H1 (cell line): Measurements from ENCODE around the gene RASD2. TPM values are rescaled to one million over a fixed set of nuclear protein-coding genes. Genes with fewer than 3 reads are reported as not detected.

Experiments used
- CTCF ChIA-PET: fragments of 300-600 bp; sonication (Branson Sonifier 250); formaldehyde crosslinking; loops from one replicate; lab custom pipeline; 2021; ENCODE audit not compliant: partially characterized antibody; lab: Charles Lee
- POLR2A ChIA-PET: fragments of 300-600 bp; sonication (Branson Sonifier 250); formaldehyde crosslinking; loops from one replicate; lab custom pipeline; 2021; ENCODE audit warnings: inconsistent platforms; ENCODE audit not compliant: partially characterized antibody; lab: Charles Lee
- DNase-seq, 2 experiments: peaks; one replicate each; pipeline versions ENCODE4 v3.0.0 to v3.0.0-alpha.2; 2010 to 2022; ENCODE audit warnings: low spot score in 2 of 2, low read depth in 1 of 2, mixed read lengths in 1 of 2
- FAIRE-seq: peaks from 2 replicates; lab custom pipeline; 2011; peaks lifted over from hg19 to GRCh38; lab: Jason Lieb, UNC
- H2AFZ ChIP-seq: 2 replicates; pipeline ENCODE4 v1.8.1; 2012; ENCODE audit warnings: low read length, inconsistent platforms
- H2AK5ac ChIP-seq: 2 replicates; pipeline ENCODE4 v1.6.1; 2013; ENCODE audit warnings: low read depth, low read length
- H2BK120ac ChIP-seq: replicated peaks from 2 replicates; pipeline ENCODE3; 2013; ENCODE audit warnings: low read depth, low read length, inconsistent platforms
- H2BK12ac ChIP-seq: 2 replicates; pipeline ENCODE4 v1.6.1; 2013; ENCODE audit warnings: low read depth, low read length
- H2BK15ac ChIP-seq: 2 replicates; pipeline ENCODE4 v1.6.1; 2013; ENCODE audit warnings: low read length
- H2BK20ac ChIP-seq: 2 replicates; pipeline ENCODE4 v1.6.1; 2013; ENCODE audit warnings: low read length
- H2BK5ac ChIP-seq: 2 replicates; pipeline ENCODE4 v1.6.1; 2013; ENCODE audit warnings: low read depth, low read length
- H3K14ac ChIP-seq: 2 replicates; pipeline ENCODE4 v1.6.1; 2013; ENCODE audit warnings: inconsistent platforms; ENCODE audit not compliant: insufficient read length
- H3K18ac ChIP-seq: 2 replicates; pipeline ENCODE4 v1.6.1; 2013; ENCODE audit warnings: low read length; ENCODE audit errors: extremely low read depth
- H3K23ac ChIP-seq: 2 replicates; pipeline ENCODE4 v1.6.1; 2013; ENCODE audit warnings: inconsistent platforms; ENCODE audit not compliant: insufficient read length
- H3K23me2 ChIP-seq: 2 replicates; pipeline ENCODE4 v1.6.1; 2013; ENCODE audit warnings: low read depth, low read length
- H3K27ac ChIP-seq: 2 replicates; pipeline ENCODE4 v1.6.1; 2011; ENCODE audit warnings: low read depth, low read length, inconsistent platforms
- H3K27me3 ChIP-seq, 4 experiments: replicated peaks in 1 of 4; 1 replicate in 1 of 4; 2 replicates in 3 of 4; pipeline versions ENCODE4 v1.6.1 to v1.8.1; 2011 to 2013; ENCODE audit warnings: low read length in 3 of 4, mild to moderate bottlenecking in 3 of 4, inconsistent platforms in 2 of 4, mixed read lengths in 2 of 4, moderate library complexity in 1 of 4; ENCODE audit not compliant: control insufficient read depth in 3 of 4, insufficient read depth in 3 of 4; ENCODE audit errors: extremely low read depth in 1 of 4
- H3K36me3 ChIP-seq, 4 experiments: 2 replicates each; pipeline versions ENCODE4 v1.6.1 to v1.8.1; 2011 to 2013; ENCODE audit warnings: mild to moderate bottlenecking in 4 of 4, low read length in 3 of 4, moderate library complexity in 2 of 4, control low read depth in 1 of 4, inconsistent platforms in 1 of 4; ENCODE audit not compliant: insufficient read depth in 4 of 4, control insufficient read depth in 2 of 4
- H3K4ac ChIP-seq: replicated peaks from 2 replicates; pipeline ENCODE3; 2013; ENCODE audit warnings: low read length, low read depth, mixed read lengths, inconsistent platforms; ENCODE audit not compliant: insufficient read length
- H3K4me1 ChIP-seq, 4 experiments: replicated peaks in 1 of 4; 1 replicate in 1 of 4; 2 replicates in 3 of 4; pipeline versions ENCODE4 v1.6.1 to v1.8.1; 2011 to 2013; ENCODE audit warnings: low read length in 3 of 4, inconsistent platforms in 2 of 4, mixed read lengths in 1 of 4; ENCODE audit not compliant: insufficient read depth in 4 of 4, control insufficient read depth in 3 of 4
- H3K4me2 ChIP-seq, 2 experiments: 2 replicates each; pipeline versions ENCODE4 v1.6.1 to v1.8.1; 2011 to 2013; ENCODE audit warnings: low read depth in 2 of 2, low read length in 2 of 2, control low read depth in 1 of 2, inconsistent platforms in 1 of 2, mild to moderate bottlenecking in 1 of 2; ENCODE audit not compliant: insufficient read depth in 1 of 2
- H3K4me3 ChIP-seq, 4 experiments: fragments of 200-600, 300-600 bp in 1 of 4; sonication (generic), shearing (Covaris generic), sonication (Bioruptor Twin) in 1 of 4; 2 replicates each; pipeline versions ENCODE4 v1.5.1 to v1.8.1; 2011 to 2016; ENCODE audit warnings: low read length in 4 of 4, low read depth in 3 of 4, control low read depth in 2 of 4, inconsistent platforms in 2 of 4, mild to moderate bottlenecking in 2 of 4, mixed read lengths in 1 of 4, moderate library complexity in 1 of 4; ENCODE audit not compliant: insufficient read depth in 2 of 4; ENCODE audit errors: extremely low read depth in 1 of 4
- H3K56ac ChIP-seq: replicated peaks from 2 replicates; pipeline ENCODE3; 2013; ENCODE audit warnings: low read depth, mild to moderate bottlenecking, mixed read lengths, low read length, inconsistent platforms; ENCODE audit not compliant: insufficient read length
- H3K79me1 ChIP-seq: 2 replicates; pipeline ENCODE4 v1.6.1; 2013; ENCODE audit warnings: low read depth, low read length, control low read depth
- H3K79me2 ChIP-seq, 2 experiments: 2 replicates each; pipeline versions ENCODE4 v1.6.1 to v1.8.1; 2012 to 2013; ENCODE audit warnings: low read length in 2 of 2, mild to moderate bottlenecking in 2 of 2, inconsistent platforms in 1 of 2; ENCODE audit not compliant: insufficient read depth in 2 of 2, control insufficient read depth in 1 of 2
- H3K9ac ChIP-seq, 4 experiments: replicated peaks in 1 of 4; 1 replicate in 1 of 4; 2 replicates in 3 of 4; pipeline versions ENCODE4 v1.6.1 to v1.8.1; 2011 to 2013; ENCODE audit warnings: low read depth in 3 of 4, low read length in 3 of 4, control low read depth in 2 of 4, mild to moderate bottlenecking in 2 of 4, moderate library complexity in 2 of 4, inconsistent platforms in 1 of 4; ENCODE audit errors: extremely low read depth in 1 of 4
- H3K9me3 ChIP-seq, 2 experiments: 2 replicates each; pipeline versions ENCODE4 v1.6.1 to v1.8.1; 2012 to 2013; ENCODE audit warnings: mild to moderate bottlenecking in 2 of 2, moderate library complexity in 2 of 2, control low read depth in 1 of 2, inconsistent platforms in 1 of 2, low read depth in 1 of 2, low read length in 1 of 2, mixed read lengths in 1 of 2; ENCODE audit not compliant: insufficient read depth in 2 of 2
- H4K20me1 ChIP-seq, 2 experiments: replicated peaks in 1 of 2; 2 replicates each; pipeline versions ENCODE3 to v1.8.1; 2011 to 2013; ENCODE audit warnings: inconsistent platforms in 2 of 2, low read length in 2 of 2, mild to moderate bottlenecking in 1 of 2; ENCODE audit not compliant: insufficient read depth in 2 of 2, control insufficient read depth in 1 of 2
- H4K5ac ChIP-seq: 2 replicates; pipeline ENCODE4 v1.6.1; 2013; ENCODE audit warnings: low read length, low read depth, mixed read lengths, inconsistent platforms; ENCODE audit not compliant: insufficient read length
- H4K8ac ChIP-seq: 2 replicates; pipeline ENCODE4 v1.8.0; 2013; ENCODE audit warnings: mild to moderate bottlenecking, moderate library complexity, low read length, inconsistent platforms; ENCODE audit not compliant: insufficient read depth; ENCODE audit errors: extremely low read depth
- H4K91ac ChIP-seq: replicated peaks from 2 replicates; pipeline ENCODE3; 2013; ENCODE audit warnings: low read length, mixed read lengths, inconsistent platforms; ENCODE audit not compliant: insufficient read length
- POU5F1 ChIP-seq: IDR thresholded peaks from 2 replicates; pipeline ENCODE4 v1.6.1; 2011; ENCODE audit warnings: low read depth, mild to moderate bottlenecking, low read length, moderate library complexity
- RNF2 ChIP-seq: fragments of 200-900, 300-1000 bp; sonication (generic); IDR thresholded peaks from 2 replicates; pipeline ENCODE4 v1.7.1; 2016; ENCODE audit warnings: borderline replicate concordance, low read depth, mild to moderate bottlenecking, antibody characterized with exemption, low read length; ENCODE audit not compliant: poor library complexity, severe bottlenecking; ENCODE audit errors: missing control alignments
- SIN3A ChIP-seq, 2 experiments: IDR thresholded peaks in 1 of 2; conservative IDR thresholded peaks in 1 of 2; 2 replicates each; pipeline ENCODE4 v1.6.1; 2011 to 2012; ENCODE audit warnings: low read length in 2 of 2, improper control_type of control experiment in 1 of 2, low read depth in 1 of 2, mild to moderate bottlenecking in 1 of 2
- SRF ChIP-seq: IDR thresholded peaks from 2 replicates; pipeline ENCODE4 v1.6.1; 2011; ENCODE audit warnings: mild to moderate bottlenecking, low read depth, low read length, moderate library complexity
- SUZ12 ChIP-seq: fragments of 200-600 bp; sonication (generic); IDR thresholded peaks from 2 replicates; pipeline ENCODE4 v1.6.1; 2012; ENCODE audit warnings: mild to moderate bottlenecking, inconsistent platforms, low read length, moderate library complexity, mixed read lengths
- WGBS, 2 experiments: shearing (Covaris generic) in 1 of 2; methylation state at CpG; one replicate each; pipeline versions ENCODE4 v1.1.6 to v1.1.7; 2013 to 2015; ENCODE audit warnings: low lambda C conversion rate in 2 of 2, mixed read lengths in 2 of 2, inconsistent platforms in 1 of 2, low coverage in 1 of 2, missing lambda C conversion rate in 1 of 2; ENCODE audit not compliant: insufficient replicate concordance in 2 of 2, insufficient coverage in 1 of 2, insufficient read length in 1 of 2; ENCODE audit errors: extremely low coverage in 1 of 2, missing lambda C conversion rate in 1 of 2; 5-methylcytosine and 5-hydroxymethylcytosine counted together
- polyA plus RNA-seq, 7 experiments: library from polyadenylated mRNA; depleted of rRNA in 3 of 7; stranded (reverse) in 5 of 7; unstranded in 2 of 7; fragments of >200 nt in 5 of 7; fragments of 200-250 nt in 2 of 7; gene quantifications; 1 replicate in 5 of 7; 2 replicates in 1 of 7; 4 replicates in 1 of 7; pipeline versions ENCODE4 v1.2.1 to v1.2.3, GENCODE V29; 2011 to 2013; ENCODE audit warnings: missing spikeins in 2 of 7, mixed read lengths in 2 of 7
- total RNA-seq: library from RNA; stranded (reverse); fragmentation: NEBNext Ultra II Directional; extraction: Animal tissue kit (Norgen Biotek cat#: 25700); gene quantifications from 2 replicates; pipeline ENCODE4 v1.2.1, GENCODE V29; 2021

Gene RASD2
- total and polyA plus RNA-seq, 2 of the 8 experiments (the other 6 are each of a cell fraction or from before 2014, with no cell fraction given) = 1.9 to 5.1 TPM

DNA sequence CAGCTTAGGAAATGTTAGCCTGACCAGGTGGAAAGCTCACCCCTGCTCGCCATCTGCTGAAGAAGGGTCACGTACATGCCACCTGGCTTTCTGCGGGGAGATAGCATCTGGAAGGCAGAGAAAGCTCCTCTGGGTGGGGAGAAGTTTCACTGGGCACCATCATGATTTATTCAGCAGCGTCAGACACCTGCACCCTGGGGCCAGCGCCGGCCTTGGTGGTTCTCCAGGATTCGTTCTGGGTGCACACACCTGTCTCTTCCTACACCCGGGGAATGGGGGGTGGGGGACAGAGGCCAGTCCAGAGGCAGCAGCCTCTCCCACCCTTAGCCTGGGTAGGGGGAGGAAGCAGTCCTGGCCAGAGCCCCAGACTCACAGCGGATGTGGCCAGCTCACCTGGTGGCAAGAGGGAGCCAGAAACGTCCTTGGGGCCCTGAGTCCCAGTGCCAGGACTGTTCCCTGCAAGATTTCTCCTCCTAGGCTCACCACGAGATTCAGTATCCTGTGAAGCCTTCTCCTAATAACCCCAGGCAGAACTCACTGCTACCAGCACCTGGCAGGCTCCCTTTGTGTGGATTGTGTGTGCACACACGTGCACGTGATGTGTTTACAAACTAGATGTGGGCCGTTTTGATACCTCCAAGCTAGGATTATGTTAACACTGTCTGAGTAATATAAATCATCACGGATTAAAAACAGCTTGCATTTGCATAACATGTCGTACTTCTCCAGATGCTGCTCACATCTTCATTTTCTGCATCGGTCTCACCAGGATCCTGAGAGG lies 17.3 kb upstream of the RASD2 start:
- H2BK120ac ChIP-seq = no peak overlapping the region
- FAIRE-seq (no peak), DNase-seq (no peak)
- H3K18ac ChIP-seq = no peak overlapping the region
- no peaks in the 10 kb centered on the region for H3K79me1 ChIP-seq
- no peaks in the 10 kb centered on the region for H3K9me3 ChIP-seq
- H3K79me2 ChIP-seq = no peaks in the 10 kb centered on the region
- no peak overlapping the region for H3K27ac ChIP-seq
- no peak overlapping the region for H2BK12ac ChIP-seq
- no peak overlapping the region for H2AFZ ChIP-seq
- no peak overlapping the region for H4K8ac ChIP-seq
- no peak overlapping the region for H4K91ac ChIP-seq
- H2BK5ac ChIP-seq = no peak overlapping the region
- no peak overlapping the region for H3K23ac ChIP-seq
- no peak overlapping the region for H3K56ac ChIP-seq
- H2BK20ac ChIP-seq = no peak overlapping the region
- no peak overlapping the region for H3K4me2 ChIP-seq
- H3K4me1 ChIP-seq = peaks cover 0 to 11% (median 4%) of the 10 kb centered on the region in 4 experiments; a peak in 5 of 7 replicates
- TF ChIP-seq SUZ12 = no peak
- no peak for TF ChIP-seq SIN3A (conservative IDR thresholded peaks at IDR 0.05 in 1 of 2, IDR thresholded peaks at IDR 0.05 in 1 of 2; ENCODE audit: low read depth in 1 of 2, low read length in 2 of 2)
- no peak for TF ChIP-seq SRF
- TF ChIP-seq RNF2 = no peak
- TF ChIP-seq POU5F1 = no peak
- TF ChIP-seq, all 59 proteins: peak for 0
- H3K9ac ChIP-seq = no peak overlapping the region
- ChIA-PET CTCF (interaction anchor here (0.7 to 6.0 kb wide), 4 partner anchors 12 to 113 kb away, joined by 3 to 37 read pairs (median 7); partner anchors contain the start of gene RASD2), POLR2A (interaction anchor here (0.7 kb wide), 1 partner anchor 12 kb away, joined by 4 read pairs; no protein-coding TSS in a partner anchor)
- H3K36me3 ChIP-seq = no peaks in the 10 kb centered on the region
- no peaks in the 10 kb centered on the region; the same call in 1 of the 2 replicates for H3K23me2 ChIP-seq
- no peaks in the 10 kb centered on the region; a peak in 1 of 7 replicates for H3K27me3 ChIP-seq
- H4K20me1 ChIP-seq = no peaks in the 10 kb centered on the region
- no peak overlapping the region for H3K4ac ChIP-seq
- no peak overlapping the region for H3K4me3 ChIP-seq
- no peak overlapping the region for H2BK15ac ChIP-seq
- H2AK5ac ChIP-seq = no peak overlapping the region
- no peak overlapping the region for H4K5ac ChIP-seq
- 83% methylated on average over 16 of the region's 17 CpGs; no CpG with 5 or more reads in 1 of the 2 experiments for WGBS, 2 experiments
- no peak overlapping the region for H3K14ac ChIP-seq
